PC-3 (cell line): Measurements from ENCODE around the gene CD99L2. TPM values are rescaled to one million over a fixed set of nuclear protein-coding genes. Genes with fewer than 3 reads are reported as not detected.

Experiments
- ATAC-seq: fragments of 200-7000 bp; cut with Tn5 transposase; 2 replicates; pipeline ENCODE4 v1.9.1; 2020; ENCODE audit warnings: mild to moderate bottlenecking, moderate library complexity
- BruUV-seq: library from RNA; stranded (reverse); fragments of 400-500 nt; replicated peaks from 2 replicates; lab custom pipeline; 2021; lab: Mats Ljungman, UMichigan
- CTCF ChIA-PET: fragments of 300-600 bp; sonication (Branson Sonifier 250); formaldehyde crosslinking; loops from one replicate; lab custom pipeline; 2022; ENCODE audit warnings: antibody characterized with exemption; lab: Charles Lee
- POLR2A ChIA-PET: fragments of 300-600 bp; sonication (Branson Sonifier 250); formaldehyde crosslinking; loops from one replicate; lab custom pipeline; 2022; ENCODE audit warnings: antibody characterized with exemption; ENCODE audit not compliant: unreplicated experiment; lab: Charles Lee
- DNase-seq: peaks from one replicate; pipeline ENCODE4 v3.0.0-alpha.2; 2015
- H2AFZ ChIP-seq: fragments of 300-600 bp; sonication (generic); 2 replicates; pipeline ENCODE4 v1.6.0; 2016; ENCODE audit warnings: antibody characterized with exemption, low read length
- H3F3A ChIP-seq: fragments of 300-600 bp; sonication (generic); one replicate; pipeline ENCODE4 v1.6.0; 2017; ENCODE audit warnings: antibody characterized with exemption, low read length, control low read depth, mild to moderate bottlenecking; ENCODE audit not compliant: unreplicated experiment
- H3K27ac ChIP-seq: fragments of 300-600 bp; sonication (generic); 2 replicates; pipeline ENCODE4 v1.5.1; 2016; ENCODE audit warnings: mild to moderate bottlenecking, low read length
- H3K27me3 ChIP-seq: fragments of 300-600 bp; sonication (generic); 2 replicates; pipeline ENCODE4 v1.6.1; 2016; ENCODE audit warnings: low read length, mixed read lengths
- H3K36me3 ChIP-seq: fragments of 300-600 bp; sonication (generic); 2 replicates; pipeline ENCODE4 v1.6.1; 2016; ENCODE audit warnings: low read depth, mixed run types, low read length, mixed read lengths
- H3K4me1 ChIP-seq: fragments of 300-600 bp; sonication (generic); 2 replicates; pipeline ENCODE4 v1.5.1; 2016; ENCODE audit warnings: low read length; ENCODE audit not compliant: insufficient read depth
- H3K4me2 ChIP-seq: fragments of 300-600 bp; sonication (generic); 2 replicates; pipeline ENCODE4 v1.6.0; 2016; ENCODE audit warnings: low read length
- H3K4me3 ChIP-seq: fragments of 300-600 bp; sonication (generic); 2 replicates; pipeline ENCODE4 v1.5.1; 2016; ENCODE audit warnings: mild to moderate bottlenecking, low read length, mixed read lengths
- H3K79me2 ChIP-seq: fragments of 300-600 bp; sonication (generic); 2 replicates; pipeline ENCODE4 v1.6.1; 2017; ENCODE audit warnings: low read length, mixed read lengths
- H3K9ac ChIP-seq: fragments of 300-600 bp; sonication (generic); 2 replicates; pipeline ENCODE4 v1.6.0; 2016; ENCODE audit warnings: mild to moderate bottlenecking, low read length
- H3K9me2 ChIP-seq: fragments of 300-600 bp; sonication (generic); replicated peaks from 2 replicates; pipeline ENCODE4 v1.6.1; 2016; ENCODE audit warnings: mixed run types, low read length, mixed read lengths
- H3K9me3 ChIP-seq: fragments of 300-600 bp; sonication (generic); 2 replicates; pipeline ENCODE4 v1.6.1; 2016; ENCODE audit warnings: low read length, mixed read lengths
- H4K20me1 ChIP-seq: fragments of 300-600 bp; sonication (generic); 2 replicates; pipeline ENCODE4 v1.6.1; 2016; ENCODE audit warnings: low read length, mixed read lengths
- CTCF ChIP-seq: fragments of 300-600 bp; sonication (generic); conservative IDR thresholded peaks from 2 replicates; pipeline ENCODE4 v1.5.1; 2017; ENCODE audit warnings: antibody characterized with exemption, low read depth, mild to moderate bottlenecking, low read length
- EZH2 ChIP-seq: fragments of 300-600 bp; sonication (generic); IDR thresholded peaks from one replicate; pipeline ENCODE4 v1.6.1; 2017; ENCODE audit warnings: antibody characterized with exemption, mild to moderate bottlenecking, low read length; ENCODE audit not compliant: unreplicated experiment
- EZH2phosphoT487 ChIP-seq: fragments of 300-600 bp; sonication (generic); IDR thresholded peaks from 2 replicates; pipeline ENCODE4 v1.6.1; 2018; ENCODE audit warnings: mild to moderate bottlenecking, antibody characterized with exemption, low read length, borderline replicate concordance
- intact Hi-C: fragments of 100-400 bp; cut with micrococcal nuclease; formaldehyde crosslinking; loops from 2 replicates; pipeline ENCODE4 v1.9.0; 2023
- total RNA-seq: library from RNA; depleted of rRNA; stranded (reverse); fragments of >200 nt; gene quantifications from 2 replicates; pipeline ENCODE4 v1.2.3, GENCODE V29; 2014

Gene CD99L2
- total RNA-seq, 1 experiment from 2014 or later = 9.4 TPM

GRCh38 chrX:150841456-150842197 lies 56.8 kb downstream of the CD99L2 start:
- no peaks in the 10 kb centered on the region for H3K9me2 ChIP-seq
- no peaks in the 10 kb centered on the region for H3K36me3 ChIP-seq
- no peaks in the 10 kb centered on the region for H3F3A ChIP-seq
- peak; percentile 29 for DNase-seq
- no peaks in the 10 kb centered on the region for H3K27me3 ChIP-seq
- H2AFZ ChIP-seq = no peak overlapping the region
- no peak for ATAC-seq
- no peaks in the 10 kb centered on the region for H3K79me2 ChIP-seq
- H3K4me3 ChIP-seq = no peak overlapping the region
- H3K4me1 ChIP-seq = peaks cover 13% of the 10 kb centered on the region
- BruUV-seq = no TSS peak
- CTCF ChIA-PET = no interaction called here
- intact Hi-C loops = no loop called here
- POLR2A ChIA-PET = no interaction called here
- no peak overlapping the region for H3K4me2 ChIP-seq
- TF ChIP-seq CTCF = no peak
- TF ChIP-seq EZH2phosphoT487 = no peak
- TF ChIP-seq EZH2 = no peak
- no peaks in the 10 kb centered on the region for H4K20me1 ChIP-seq
- H3K9ac ChIP-seq = no peak overlapping the region
- H3K9me3 ChIP-seq = no peaks in the 10 kb centered on the region
- no peak overlapping the region for H3K27ac ChIP-seq

GRCh38 chrX:150837845-150838244 lies 60.6 kb downstream of the CD99L2 start:
- DNase-seq (no peak), ATAC-seq (no peak)
- POLR2A ChIA-PET = no interaction called here
- Histone ChIP-seq H3K4me3 (no peak overlapping the region), H3K36me3 (no peaks in the 10 kb centered on the region), H3K9me3 (no peaks in the 10 kb centered on the region), H3K4me1 (peaks cover 8% of the 10 kb centered on the region; the same call in 1 of the 2 replicates), H3F3A (no peaks in the 10 kb centered on the region), H3K9ac (no peak overlapping the region), H2AFZ (no peak overlapping the region), H3K9me2 (no peaks in the 10 kb centered on the region), H4K20me1 (no peaks in the 10 kb centered on the region), H3K27me3 (no peaks in the 10 kb centered on the region), H3K79me2 (no peaks in the 10 kb centered on the region), H3K27ac (no peak overlapping the region), H3K4me2 (no peak overlapping the region)
- intact Hi-C loops = loop anchor here (10.0 kb wide), 1 partner anchor 47 kb away; no protein-coding TSS in a partner anchor
- TF ChIP-seq CTCF (no peak), EZH2 (no peak), EZH2phosphoT487 (no peak)
- CTCF ChIA-PET = no interaction called here
- no TSS peak for BruUV-seq

GRCh38 chrX:150834695-150835094 lies 63.8 kb downstream of the CD99L2 start:
- H3K9me3 ChIP-seq = no peaks in the 10 kb centered on the region
- H3K4me1 ChIP-seq = no peaks in the 10 kb centered on the region
- H3K36me3 ChIP-seq = no peaks in the 10 kb centered on the region
- no peak overlapping the region for H3K4me2 ChIP-seq
- no peak overlapping the region for H3K27ac ChIP-seq
- no peaks in the 10 kb centered on the region for H4K20me1 ChIP-seq
- DNase-seq (no peak), ATAC-seq (no peak)
- no TSS peak for BruUV-seq
- ChIA-PET POLR2A (no interaction called here), CTCF (no interaction called here)
- TF ChIP-seq CTCF (no peak), EZH2 (no peak), EZH2phosphoT487 (no peak)
- intact Hi-C loops = loop anchor here (10.0 kb wide), 1 partner anchor 50 kb away; no protein-coding TSS in a partner anchor
- no peaks in the 10 kb centered on the region for H3K79me2 ChIP-seq
- no peaks in the 10 kb centered on the region for H3K27me3 ChIP-seq
- H3K4me3 ChIP-seq = no peak overlapping the region
- no peaks in the 10 kb centered on the region for H3K9me2 ChIP-seq
- H3K9ac ChIP-seq = no peak overlapping the region
- no peaks in the 10 kb centered on the region for H3F3A ChIP-seq
- H2AFZ ChIP-seq = no peak overlapping the region
